ENCODE data around the gene MRC1. TPM values are rescaled to one million over a fixed set of nuclear protein-coding genes. Genes with fewer than 3 reads are reported as not detected.

The MRC1 gene
- total and polyA plus RNA-seq, 2 donors from 2014 or later, result 3.4 to 67.8 TPM

GRCh38 chr10:17841050-17841449 lies 31.9 kb downstream of the MRC1 start:
- Histone ChIP-seq H3K4me1 (ENCODE audit: control insufficient read depth in 2 of 3, insufficient read depth in 2 of 3, low read depth in 1 of 3, low read length in 3 of 3) (no peaks in the 10 kb centered on the region), H3K9ac (ENCODE audit: low read length in 3 of 3) (no peak overlapping the region), H3K36me3 (ENCODE audit: control insufficient read depth in 2 of 3, insufficient read depth in 3 of 3, low read length in 3 of 3) (no peaks in the 10 kb centered on the region), H3K4me3 (ENCODE audit: low read length in 3 of 3) (no peak overlapping the region), H3K27ac (ENCODE audit: low read depth in 2 of 2, low read length in 2 of 2) (no peak overlapping the region), H3K27me3 (ENCODE audit: control insufficient read depth, insufficient read depth, low read length) (no peaks in the 10 kb centered on the region), H3K9me3 (ENCODE audit: control insufficient read depth in 2 of 3, insufficient read depth in 1 of 3, low read length in 3 of 3) (no peaks in the 10 kb centered on the region)
- FAIRE-seq, result no peak
- TF ChIP-seq CTCF (IDR thresholded peaks at IDR 0.05; ENCODE audit: borderline replicate concordance, extremely low read depth, insufficient read depth), result no peak
- no peak for DNase-seq
- intact Hi-C loops (cut with DNase I), result no loop called here

- FAIRE-seq (peak; percentile 3), DNase-seq (no peak)
- TF ChIP-seq CTCF (IDR thresholded peaks at IDR 0.05; ENCODE audit: borderline replicate concordance, extremely low read depth, insufficient read depth), result no peak
- Histone ChIP-seq H3K27ac (ENCODE audit: low read depth in 2 of 2, low read length in 2 of 2) (no peak overlapping the region), H3K36me3 (ENCODE audit: control insufficient read depth in 2 of 3, insufficient read depth in 3 of 3, low read length in 3 of 3) (no peaks in the 10 kb centered on the region), H3K4me3 (ENCODE audit: low read length in 3 of 3) (no peak overlapping the region), H3K27me3 (ENCODE audit: control insufficient read depth, insufficient read depth, low read length) (no peaks in the 10 kb centered on the region), H3K9me3 (ENCODE audit: control insufficient read depth in 2 of 3, insufficient read depth in 1 of 3, low read length in 3 of 3) (no peaks in the 10 kb centered on the region), H3K4me1 (ENCODE audit: control insufficient read depth in 2 of 3, insufficient read depth in 2 of 3, low read depth in 1 of 3, low read length in 3 of 3) (no peaks in the 10 kb centered on the region), H3K9ac (ENCODE audit: low read length in 3 of 3) (no peak overlapping the region)
- intact Hi-C loops (cut with DNase I), result no loop called here
These were observed 33.5 kb downstream of the MRC1 start for GRCh38 chr10:17842641-17843040.

GRCh38 chr10:17847585-17848296 lies 38.6 kb downstream of the MRC1 start:
- no peak overlapping the region for H3K27ac ChIP-seq (ENCODE audit: low read depth in 2 of 2, low read length in 2 of 2)
- H3K9me3 ChIP-seq (ENCODE audit: control insufficient read depth in 2 of 3, insufficient read depth in 1 of 3, low read length in 3 of 3), result no peaks in the 10 kb centered on the region
- FAIRE-seq, result peak; percentile 8
- H3K4me1 ChIP-seq (ENCODE audit: control insufficient read depth in 2 of 3, insufficient read depth in 2 of 3, low read depth in 1 of 3, low read length in 3 of 3), result no peaks in the 10 kb centered on the region
- H3K27me3 ChIP-seq (ENCODE audit: control insufficient read depth, insufficient read depth, low read length), result no peaks in the 10 kb centered on the region
- no peak overlapping the region for H3K4me3 ChIP-seq (ENCODE audit: low read length in 3 of 3)
- TF ChIP-seq CTCF (IDR thresholded peaks at IDR 0.05; ENCODE audit: borderline replicate concordance, extremely low read depth, insufficient read depth), result peak; percentile 8
- no peaks in the 10 kb centered on the region for H3K36me3 ChIP-seq (ENCODE audit: control insufficient read depth in 2 of 3, insufficient read depth in 3 of 3, low read length in 3 of 3)
- DNase-seq, result peak in 2 of 5 donors; percentile 32 to 51
- intact Hi-C loops (cut with DNase I), result no loop called here
- H3K9ac ChIP-seq (ENCODE audit: low read length in 3 of 3), result no peak overlapping the region

GRCh38 chr10:17848646-17849045 lies 39.5 kb downstream of the MRC1 start:
- Histone ChIP-seq H3K4me1 (ENCODE audit: control insufficient read depth in 2 of 3, insufficient read depth in 2 of 3, low read depth in 1 of 3, low read length in 3 of 3) (no peaks in the 10 kb centered on the region), H3K27me3 (ENCODE audit: control insufficient read depth, insufficient read depth, low read length) (no peaks in the 10 kb centered on the region), H3K27ac (ENCODE audit: low read depth in 2 of 2, low read length in 2 of 2) (no peak overlapping the region), H3K4me3 (ENCODE audit: low read length in 3 of 3) (no peak overlapping the region), H3K9me3 (ENCODE audit: control insufficient read depth in 2 of 3, insufficient read depth in 1 of 3, low read length in 3 of 3) (no peaks in the 10 kb centered on the region), H3K36me3 (ENCODE audit: control insufficient read depth in 2 of 3, insufficient read depth in 3 of 3, low read length in 3 of 3) (no peaks in the 10 kb centered on the region), H3K9ac (ENCODE audit: low read length in 3 of 3) (no peak overlapping the region)
- FAIRE-seq, result no peak
- TF ChIP-seq CTCF (IDR thresholded peaks at IDR 0.05; ENCODE audit: borderline replicate concordance, extremely low read depth, insufficient read depth), result no peak
- intact Hi-C loops (cut with DNase I), result no loop called here
- no peak for DNase-seq
